Heart left ventricle (tissue), 13 donors: ENCODE results near the gene KIF5A.

ENCODE experiments used
- CTCF ChIP-seq, 12 donors: fragments of 200-600 bp; sonication (generic) in 4 of 12; IDR thresholded peaks; one replicate each; pipeline versions ENCODE4 v1.5.0 to v1.8.0; 2018 to 2022; ENCODE audit warnings: antibody characterized with exemption in 12 of 12, mild to moderate bottlenecking in 5 of 12
- POLR2A ChIP-seq, 2 donors: fragments of 450-650 bp; IDR thresholded peaks; one replicate each; pipeline ENCODE4 v1.6.1; 2017; ENCODE audit warnings: antibody characterized with exemption in 2 of 2, mild to moderate bottlenecking in 2 of 2, moderate library complexity in 2 of 2
- donor health status: ischemic (EF 13 %, LVEDD 7.1; RV severe dilation, severe dysfunction).
- donor health status: DM: no; HTN: yes; CAD: no.
- donor health status: DM: no; HTN: no; CAD: no.
- donor health status: ischemic (EF 25% LVEDD 6.9; RV normal size, moderate dysfunction).
- donor health status: ischemic (EF 25% LVEDD 5.7; RV mildly dilated, moderate dysfunction).
- donor health status: ischemic (EF 35%, LVEDD 5.7; RV mildly dilated, moderate dysfunction).
- donor health status: nonischemic (EF 11% LVEDD 7.7; RV severe dilation, severe dysfunction).
- donor health status: DM: yes; HTN: yes; CAD: no.
- donor health status: PGD.
- donor health status: ischemic (EF 29% LVEDD 5.4; RV normal size, mild dysfunction).
- donor health status: nonischemic (EF 23%, LVEDD 6.1; RV moderate dilation, normal function).

GRCh38 chr12:57593187-57593586 lies 43.3 kb downstream of the KIF5A start:
- no peak for TF ChIP-seq CTCF (IDR thresholded peaks at IDR 0.05)
- TF ChIP-seq POLR2A (IDR thresholded peaks at IDR 0.05): no peak
